Endothelial cell of umbilical vein (primary cell): Measurements from ENCODE around the gene SH3D19.

Experiments
- EZH2 ChIP-seq: IDR thresholded peaks from 2 replicates; pipeline ENCODE4 v1.6.1; 2012; ENCODE audit warnings: borderline replicate concordance, low read depth, mild to moderate bottlenecking, moderate library complexity, low read length, inconsistent platforms; ENCODE audit not compliant: severe bottlenecking
- GATA2 ChIP-seq: IDR thresholded peaks from 2 replicates; pipeline ENCODE4 v1.7.0; 2011; ENCODE audit warnings: low read depth, mild to moderate bottlenecking, moderate library complexity, mixed read lengths, low read length; ENCODE audit not compliant: insufficient read length, insufficient read depth
- JUN ChIP-seq: IDR thresholded peaks from 2 replicates; pipeline ENCODE4 v1.6.1; 2011; ENCODE audit warnings: borderline replicate concordance, low read depth; ENCODE audit not compliant: insufficient read length, insufficient read depth
- MYC ChIP-seq: IDR thresholded peaks from one replicate; pipeline ENCODE4 v1.6.1; 2011; ENCODE audit warnings: mild to moderate bottlenecking, low read depth, low read length
- POLR2A ChIP-seq: IDR thresholded peaks from 2 replicates; pipeline ENCODE4 v1.6.1; 2012; ENCODE audit warnings: low read depth, mild to moderate bottlenecking, control low read depth, low read length
- POLR2AphosphoS5 ChIP-seq: IDR thresholded peaks from 2 replicates; pipeline ENCODE4 v1.6.1; 2012; ENCODE audit warnings: low read depth, mild to moderate bottlenecking, control low read depth, low read length, moderate library complexity; ENCODE audit not compliant: insufficient read depth
- TF ChIP-seq, protein P1 (sequence below), 2 donors: IDR thresholded peaks; 1 replicate in 1 of 2; 2 replicates in 1 of 2; pipeline ENCODE4 v1.5.1; 2011; ENCODE audit warnings: low read length in 2 of 2, mild to moderate bottlenecking in 2 of 2, moderate library complexity in 2 of 2, control low read depth in 1 of 2, inconsistent platforms in 1 of 2, low read depth in 1 of 2; ENCODE audit not compliant: insufficient read depth in 1 of 2; ENCODE audit errors: extremely low read depth in 1 of 2

- TF ChIP-seq MYC, result no peak
- no peak for TF ChIP-seq POLR2A
- TF ChIP-seq, protein P1, sequence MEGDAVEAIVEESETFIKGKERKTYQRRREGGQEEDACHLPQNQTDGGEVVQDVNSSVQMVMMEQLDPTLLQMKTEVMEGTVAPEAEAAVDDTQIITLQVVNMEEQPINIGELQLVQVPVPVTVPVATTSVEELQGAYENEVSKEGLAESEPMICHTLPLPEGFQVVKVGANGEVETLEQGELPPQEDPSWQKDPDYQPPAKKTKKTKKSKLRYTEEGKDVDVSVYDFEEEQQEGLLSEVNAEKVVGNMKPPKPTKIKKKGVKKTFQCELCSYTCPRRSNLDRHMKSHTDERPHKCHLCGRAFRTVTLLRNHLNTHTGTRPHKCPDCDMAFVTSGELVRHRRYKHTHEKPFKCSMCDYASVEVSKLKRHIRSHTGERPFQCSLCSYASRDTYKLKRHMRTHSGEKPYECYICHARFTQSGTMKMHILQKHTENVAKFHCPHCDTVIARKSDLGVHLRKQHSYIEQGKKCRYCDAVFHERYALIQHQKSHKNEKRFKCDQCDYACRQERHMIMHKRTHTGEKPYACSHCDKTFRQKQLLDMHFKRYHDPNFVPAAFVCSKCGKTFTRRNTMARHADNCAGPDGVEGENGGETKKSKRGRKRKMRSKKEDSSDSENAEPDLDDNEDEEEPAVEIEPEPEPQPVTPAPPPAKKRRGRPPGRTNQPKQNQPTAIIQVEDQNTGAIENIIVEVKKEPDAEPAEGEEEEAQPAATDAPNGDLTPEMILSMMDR (IDR thresholded peaks at IDR 0.05; ENCODE audit: extremely low read depth in 1 of 2, insufficient read depth in 1 of 2, low read depth in 1 of 2, low read length in 2 of 2), result no peak
- no peak for TF ChIP-seq EZH2
- no peak for TF ChIP-seq JUN
- TF ChIP-seq POLR2AphosphoS5, result no peak
- TF ChIP-seq GATA2, result no peak
Observed at GRCh38 chr4:151165205-151166000, 160.0 kb downstream of the SH3D19 start.
